Lower leg skin (tissue), 3 donors: ENCODE measurements around the gene FBXO47.

ENCODE experiments used
- POLR2A ChIP-seq, 2 donors: fragments of 450-650 bp; IDR thresholded peaks; one replicate each; pipeline ENCODE4 v1.6.1; 2016 to 2017; ENCODE audit warnings: antibody characterized with exemption in 2 of 2, mild to moderate bottlenecking in 1 of 2, moderate library complexity in 1 of 2
- TF ChIP-seq, protein P1 (sequence below), 3 donors: fragments of 450-650 bp; IDR thresholded peaks; one replicate each; pipeline ENCODE4 v1.5.1; 2016; ENCODE audit warnings: antibody characterized with exemption in 3 of 3, mild to moderate bottlenecking in 3 of 3, moderate library complexity in 2 of 3

DNA sequence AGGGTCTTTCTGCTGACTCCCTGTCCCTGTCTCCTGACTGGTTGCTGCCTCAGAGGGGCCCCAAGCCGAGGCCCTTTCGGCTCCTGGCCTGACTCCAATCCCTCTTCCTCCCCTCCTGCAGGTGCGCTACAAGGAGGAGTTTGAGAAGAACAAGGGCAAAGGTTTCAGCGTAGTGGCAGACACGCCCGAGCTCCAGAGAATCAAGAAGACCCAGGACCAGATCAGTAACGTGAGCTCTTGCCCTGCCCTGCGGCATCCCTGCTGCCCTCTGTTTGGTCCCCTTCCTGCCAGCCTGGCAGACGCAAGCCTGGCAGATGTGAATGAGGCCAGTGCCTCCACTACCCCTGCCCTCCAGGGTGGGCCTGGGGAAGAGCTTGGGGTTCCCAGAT is 68.9 kb downstream of the FBXO47 start:
- TF ChIP-seq POLR2A (IDR thresholded peaks at IDR 0.05): no peak
- TF ChIP-seq, protein P1, sequence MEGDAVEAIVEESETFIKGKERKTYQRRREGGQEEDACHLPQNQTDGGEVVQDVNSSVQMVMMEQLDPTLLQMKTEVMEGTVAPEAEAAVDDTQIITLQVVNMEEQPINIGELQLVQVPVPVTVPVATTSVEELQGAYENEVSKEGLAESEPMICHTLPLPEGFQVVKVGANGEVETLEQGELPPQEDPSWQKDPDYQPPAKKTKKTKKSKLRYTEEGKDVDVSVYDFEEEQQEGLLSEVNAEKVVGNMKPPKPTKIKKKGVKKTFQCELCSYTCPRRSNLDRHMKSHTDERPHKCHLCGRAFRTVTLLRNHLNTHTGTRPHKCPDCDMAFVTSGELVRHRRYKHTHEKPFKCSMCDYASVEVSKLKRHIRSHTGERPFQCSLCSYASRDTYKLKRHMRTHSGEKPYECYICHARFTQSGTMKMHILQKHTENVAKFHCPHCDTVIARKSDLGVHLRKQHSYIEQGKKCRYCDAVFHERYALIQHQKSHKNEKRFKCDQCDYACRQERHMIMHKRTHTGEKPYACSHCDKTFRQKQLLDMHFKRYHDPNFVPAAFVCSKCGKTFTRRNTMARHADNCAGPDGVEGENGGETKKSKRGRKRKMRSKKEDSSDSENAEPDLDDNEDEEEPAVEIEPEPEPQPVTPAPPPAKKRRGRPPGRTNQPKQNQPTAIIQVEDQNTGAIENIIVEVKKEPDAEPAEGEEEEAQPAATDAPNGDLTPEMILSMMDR (IDR thresholded peaks at IDR 0.05): no peak
